ENCODE results near the gene AK2.
"Not testable (repeated sequence)": the region's sequence is repeated elsewhere in the genome, so short reads cannot be mapped to it uniquely, and the experiment has no call there.

Gene AK2

GRCh38 chr1:33065301-33065700, 28.6 kb upstream of the AK2 start:
- Mint-ChIP-seq H3K36me3 (ENCODE audit: low read depth) (peaks cover 19% of the 10 kb centered on the region), H3K27me3 (peaks cover 7% of the 10 kb centered on the region), H3K27ac (no peak overlapping the region), H3K4me1 (ENCODE audit: low read depth) (no peaks in the 10 kb centered on the region), H3K9me3 (peaks cover 48% of the 10 kb centered on the region), H3K4me3 (no peak overlapping the region)

- peaks cover 19% of the 10 kb centered on the region for H3K36me3 Mint-ChIP-seq (ENCODE audit: low read depth)
- H3K27ac Mint-ChIP-seq, result not testable (repeated sequence)
These were observed 27.6 kb upstream of the AK2 start for GRCh38 chr1:33064284-33064683.

GRCh38 chr1:33061834-33062233, 25.2 kb upstream of the AK2 start:
- Mint-ChIP-seq H3K27me3 (no peaks in the 10 kb centered on the region), H3K4me3 (no peak overlapping the region), H3K9me3 (peaks cover 40% of the 10 kb centered on the region), H3K4me1 (ENCODE audit: low read depth) (no peaks in the 10 kb centered on the region), H3K27ac (no peak overlapping the region), H3K36me3 (ENCODE audit: low read depth) (peaks cover 19% of the 10 kb centered on the region)

More at GRCh38 chr1:33064284-33064683, 27.6 kb upstream of the AK2 start:
- peaks cover 48% of the 10 kb centered on the region for H3K9me3 Mint-ChIP-seq
- H3K27me3 Mint-ChIP-seq; H3K4me1 Mint-ChIP-seq (ENCODE audit: low read depth); H3K4me3 Mint-ChIP-seq: not testable (repeated sequence)

GRCh38 chr1:33060579-33061083, 23.9 kb upstream of the AK2 start:
- H3K4me3 Mint-ChIP-seq, result no peak overlapping the region
- no peaks in the 10 kb centered on the region for H3K27me3 Mint-ChIP-seq
- peaks cover under 1% of the 10 kb centered on the region for H3K4me1 Mint-ChIP-seq (ENCODE audit: low read depth)
- no peak overlapping the region for H3K27ac Mint-ChIP-seq
- peaks cover 15% of the 10 kb centered on the region for H3K36me3 Mint-ChIP-seq (ENCODE audit: low read depth)
- peaks cover 29% of the 10 kb centered on the region for H3K9me3 Mint-ChIP-seq

GRCh38 chr1:33057095-33057494, 20.4 kb upstream of the AK2 start:
- H3K36me3 Mint-ChIP-seq (ENCODE audit: low read depth), result peaks cover 4% of the 10 kb centered on the region
- H3K9me3 Mint-ChIP-seq, result peaks cover 3% of the 10 kb centered on the region
- H3K4me1 Mint-ChIP-seq (ENCODE audit: low read depth), result peaks cover 4% of the 10 kb centered on the region
- H3K27me3 Mint-ChIP-seq, result no peaks in the 10 kb centered on the region
- H3K4me3 Mint-ChIP-seq, result no peak overlapping the region
- no peak overlapping the region for H3K27ac Mint-ChIP-seq

GRCh38 chr1:33056426-33056825, 19.7 kb upstream of the AK2 start:
- no peaks in the 10 kb centered on the region for H3K27me3 Mint-ChIP-seq
- no peaks in the 10 kb centered on the region for H3K9me3 Mint-ChIP-seq
- H3K4me1 Mint-ChIP-seq (ENCODE audit: low read depth), result peaks cover 4% of the 10 kb centered on the region
- no peaks in the 10 kb centered on the region for H3K36me3 Mint-ChIP-seq (ENCODE audit: low read depth)
- no peak overlapping the region for H3K27ac Mint-ChIP-seq
- H3K4me3 Mint-ChIP-seq, result no peak overlapping the region

- no peak overlapping the region for H3K27ac Mint-ChIP-seq
- H3K4me1 Mint-ChIP-seq (ENCODE audit: low read depth), result peaks cover 7% of the 10 kb centered on the region
- H3K27me3 Mint-ChIP-seq, result no peaks in the 10 kb centered on the region
- H3K36me3 Mint-ChIP-seq (ENCODE audit: low read depth), result no peaks in the 10 kb centered on the region
- no peak overlapping the region for H3K4me3 Mint-ChIP-seq
- H3K9me3 Mint-ChIP-seq, result no peaks in the 10 kb centered on the region
These were observed 18.7 kb upstream of the AK2 start for GRCh38 chr1:33055210-33056008.

GRCh38 chr1:33050221-33051076, 13.8 kb upstream of the AK2 start:
- no peaks in the 10 kb centered on the region for H3K9me3 Mint-ChIP-seq
- H3K27ac Mint-ChIP-seq, result no peak overlapping the region
- peaks cover 3% of the 10 kb centered on the region for H3K27me3 Mint-ChIP-seq
- H3K4me1 Mint-ChIP-seq (ENCODE audit: low read depth), result peaks cover 16% of the 10 kb centered on the region
- no peak overlapping the region for H3K4me3 Mint-ChIP-seq
- H3K36me3 Mint-ChIP-seq (ENCODE audit: low read depth), result no peaks in the 10 kb centered on the region

- Mint-ChIP-seq H3K4me1 (ENCODE audit: low read depth) (peaks cover 16% of the 10 kb centered on the region), H3K36me3 (ENCODE audit: low read depth) (no peaks in the 10 kb centered on the region), H3K27me3 (peaks cover 3% of the 10 kb centered on the region), H3K9me3 (no peaks in the 10 kb centered on the region), H3K4me3 (no peak overlapping the region), H3K27ac (no peak overlapping the region)
These were observed 12.7 kb upstream of the AK2 start for GRCh38 chr1:33049371-33049770.

- Mint-ChIP-seq H3K4me1 (ENCODE audit: low read depth) (peaks cover 16% of the 10 kb centered on the region), H3K4me3 (no peak overlapping the region), H3K9me3 (no peaks in the 10 kb centered on the region), H3K27me3 (peaks cover 3% of the 10 kb centered on the region), H3K27ac (no peak overlapping the region), H3K36me3 (ENCODE audit: low read depth) (no peaks in the 10 kb centered on the region)
These were observed 11.7 kb upstream of the AK2 start for GRCh38 chr1:33048426-33048825.

GRCh38 chr1:33047839-33048305, 11.2 kb upstream of the AK2 start:
- Mint-ChIP-seq H3K4me1 (ENCODE audit: low read depth) (peaks cover 16% of the 10 kb centered on the region), H3K36me3 (ENCODE audit: low read depth) (no peaks in the 10 kb centered on the region), H3K27ac (no peak overlapping the region), H3K4me3 (no peak overlapping the region), H3K9me3 (no peaks in the 10 kb centered on the region), H3K27me3 (peaks cover 3% of the 10 kb centered on the region)

GRCh38 chr1:33047290-33047689, 10.6 kb upstream of the AK2 start:
- H3K4me3 Mint-ChIP-seq, result no peak overlapping the region
- H3K36me3 Mint-ChIP-seq (ENCODE audit: low read depth), result no peaks in the 10 kb centered on the region
- H3K27me3 Mint-ChIP-seq, result peaks cover 3% of the 10 kb centered on the region
- H3K27ac Mint-ChIP-seq, result no peak overlapping the region
- no peaks in the 10 kb centered on the region for H3K9me3 Mint-ChIP-seq
- peaks cover 16% of the 10 kb centered on the region for H3K4me1 Mint-ChIP-seq (ENCODE audit: low read depth)

- H3K4me1 Mint-ChIP-seq (ENCODE audit: low read depth), result peaks cover 16% of the 10 kb centered on the region
- H3K27ac Mint-ChIP-seq; H3K4me3 Mint-ChIP-seq; H3K27me3 Mint-ChIP-seq; H3K9me3 Mint-ChIP-seq; H3K36me3 Mint-ChIP-seq (ENCODE audit: low read depth): not testable (repeated sequence)
These were observed 9.6 kb upstream of the AK2 start for GRCh38 chr1:33046234-33046633.

GRCh38 chr1:33045814-33046213, 9.1 kb upstream of the AK2 start:
- Mint-ChIP-seq H3K4me3 (no peak overlapping the region), H3K9me3 (no peaks in the 10 kb centered on the region), H3K36me3 (ENCODE audit: low read depth) (no peaks in the 10 kb centered on the region), H3K4me1 (ENCODE audit: low read depth) (peaks cover 16% of the 10 kb centered on the region), H3K27me3 (peaks cover 3% of the 10 kb centered on the region), H3K27ac (peak overlapping the region; percentile 53)

GRCh38 chr1:33045246-33045645, 8.6 kb upstream of the AK2 start:
- peak overlapping the region; percentile 53 for H3K27ac Mint-ChIP-seq

More at GRCh38 chr1:33045246-33045645, 8.6 kb upstream of the AK2 start:
- no peaks in the 10 kb centered on the region for H3K9me3 Mint-ChIP-seq
- H3K4me3 Mint-ChIP-seq, result no peak overlapping the region
- peaks cover 11% of the 10 kb centered on the region for H3K4me1 Mint-ChIP-seq (ENCODE audit: low read depth)
- H3K27me3 Mint-ChIP-seq, result peaks cover 3% of the 10 kb centered on the region
- H3K36me3 Mint-ChIP-seq (ENCODE audit: low read depth), result no peaks in the 10 kb centered on the region
